ENCODE measurements around the gene CLPTM1L.
"Not testable (repeated sequence)": the region's sequence is repeated elsewhere in the genome, so short reads cannot be mapped to it uniquely, and the experiment has no call there.

The CLPTM1L gene

GRCh38 chr5:1339139-1339817, 5.6 kb downstream of the CLPTM1L start:
- not testable (repeated sequence) for DNase-seq (ENCODE audit: low read depth in 2 of 2)

GRCh38 chr5:1338506-1339070, 6.3 kb downstream of the CLPTM1L start:
- no peak for DNase-seq (ENCODE audit: low read depth in 2 of 2)

- DNase-seq (ENCODE audit: low read depth in 2 of 2) = no peak
These were observed 6.8 kb downstream of the CLPTM1L start for GRCh38 chr5:1338196-1338490.

- no peak for DNase-seq (ENCODE audit: low read depth in 2 of 2)
These were observed 7.3 kb downstream of the CLPTM1L start for GRCh38 chr5:1337489-1338195.

- no peak for DNase-seq (ENCODE audit: low read depth in 2 of 2)
These were observed 8.0 kb downstream of the CLPTM1L start for GRCh38 chr5:1336749-1337488.

GRCh38 chr5:1336106-1336561, 8.8 kb downstream of the CLPTM1L start:
- DNase-seq (ENCODE audit: low read depth in 2 of 2) = no peak

GRCh38 chr5:1335540-1336095, 9.3 kb downstream of the CLPTM1L start:
- DNase-seq (ENCODE audit: low read depth in 2 of 2) = no peak

GRCh38 chr5:1334831-1335539, 9.9 kb downstream of the CLPTM1L start:
- DNase-seq (ENCODE audit: low read depth in 2 of 2) = no peak

- DNase-seq (ENCODE audit: low read depth in 2 of 2) = no peak
These were observed 10.9 kb downstream of the CLPTM1L start for GRCh38 chr5:1333986-1334385.

GRCh38 chr5:1333286-1333685, 11.6 kb downstream of the CLPTM1L start:
- not testable (repeated sequence) for DNase-seq (ENCODE audit: low read depth in 2 of 2)

- DNase-seq (ENCODE audit: low read depth in 2 of 2) = no peak
These were observed 12.4 kb downstream of the CLPTM1L start for GRCh38 chr5:1332461-1333001.

GRCh38 chr5:1331861-1332405, 13.0 kb downstream of the CLPTM1L start:
- no peak for DNase-seq (ENCODE audit: low read depth in 2 of 2)

GRCh38 chr5:1330847-1331831, 13.8 kb downstream of the CLPTM1L start:
- no peak for DNase-seq (ENCODE audit: low read depth in 2 of 2)

GRCh38 chr5:1330146-1330846, 14.6 kb downstream of the CLPTM1L start:
- no peak for DNase-seq (ENCODE audit: low read depth in 2 of 2)

- DNase-seq (ENCODE audit: low read depth in 2 of 2) = no peak
These were observed 15.8 kb downstream of the CLPTM1L start for GRCh38 chr5:1329111-1329579.

- not testable (repeated sequence) for DNase-seq (ENCODE audit: low read depth in 2 of 2)
These were observed 16.4 kb downstream of the CLPTM1L start for GRCh38 chr5:1328237-1329110.

GRCh38 chr5:1326901-1327756, 17.8 kb downstream of the CLPTM1L start:
- not testable (repeated sequence) for DNase-seq (ENCODE audit: low read depth in 2 of 2)

All from stimulated activated CD4-positive, alpha-beta T cell treated with anti-CD3 and anti-CD28 coated beads, Interleukin-12 subunit alpha, Interleukin-12 subunit beta, amount 100 ng/mL, for 24 hours (primary cell).